ENCODE measurements around the gene METTL25.

DNA sequence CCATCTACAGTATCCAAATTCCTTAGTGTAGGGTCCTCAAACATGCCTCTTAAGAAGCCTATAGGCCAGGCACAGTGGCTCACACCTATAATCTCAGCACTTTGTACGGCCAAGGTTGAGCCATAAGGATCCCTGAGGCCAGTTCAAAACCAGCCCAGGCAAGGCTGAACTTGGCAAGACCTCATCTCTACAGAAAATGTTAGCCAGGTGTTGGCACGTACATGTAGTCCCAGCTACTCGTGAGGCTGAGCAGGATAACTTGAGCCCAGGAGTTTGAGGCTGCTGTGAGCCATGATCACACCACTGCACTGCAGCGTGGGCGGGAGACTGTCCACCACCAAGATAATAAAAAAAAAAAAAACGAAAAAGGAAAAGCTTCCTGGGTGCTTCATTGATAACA, 6.9 kb upstream of the METTL25 start:
- TF ChIP-seq CTCF (IDR thresholded peaks at IDR 0.05; ENCODE audit: poor library complexity, severe bottlenecking): no peak
- no peak for TF ChIP-seq RAD21 (conservative IDR thresholded peaks at IDR 0.05)
- TF ChIP-seq, protein P1, sequence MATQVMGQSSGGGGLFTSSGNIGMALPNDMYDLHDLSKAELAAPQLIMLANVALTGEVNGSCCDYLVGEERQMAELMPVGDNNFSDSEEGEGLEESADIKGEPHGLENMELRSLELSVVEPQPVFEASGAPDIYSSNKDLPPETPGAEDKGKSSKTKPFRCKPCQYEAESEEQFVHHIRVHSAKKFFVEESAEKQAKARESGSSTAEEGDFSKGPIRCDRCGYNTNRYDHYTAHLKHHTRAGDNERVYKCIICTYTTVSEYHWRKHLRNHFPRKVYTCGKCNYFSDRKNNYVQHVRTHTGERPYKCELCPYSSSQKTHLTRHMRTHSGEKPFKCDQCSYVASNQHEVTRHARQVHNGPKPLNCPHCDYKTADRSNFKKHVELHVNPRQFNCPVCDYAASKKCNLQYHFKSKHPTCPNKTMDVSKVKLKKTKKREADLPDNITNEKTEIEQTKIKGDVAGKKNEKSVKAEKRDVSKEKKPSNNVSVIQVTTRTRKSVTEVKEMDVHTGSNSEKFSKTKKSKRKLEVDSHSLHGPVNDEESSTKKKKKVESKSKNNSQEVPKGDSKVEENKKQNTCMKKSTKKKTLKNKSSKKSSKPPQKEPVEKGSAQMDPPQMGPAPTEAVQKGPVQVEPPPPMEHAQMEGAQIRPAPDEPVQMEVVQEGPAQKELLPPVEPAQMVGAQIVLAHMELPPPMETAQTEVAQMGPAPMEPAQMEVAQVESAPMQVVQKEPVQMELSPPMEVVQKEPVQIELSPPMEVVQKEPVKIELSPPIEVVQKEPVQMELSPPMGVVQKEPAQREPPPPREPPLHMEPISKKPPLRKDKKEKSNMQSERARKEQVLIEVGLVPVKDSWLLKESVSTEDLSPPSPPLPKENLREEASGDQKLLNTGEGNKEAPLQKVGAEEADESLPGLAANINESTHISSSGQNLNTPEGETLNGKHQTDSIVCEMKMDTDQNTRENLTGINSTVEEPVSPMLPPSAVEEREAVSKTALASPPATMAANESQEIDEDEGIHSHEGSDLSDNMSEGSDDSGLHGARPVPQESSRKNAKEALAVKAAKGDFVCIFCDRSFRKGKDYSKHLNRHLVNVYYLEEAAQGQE (IDR thresholded peaks at IDR 0.05; ENCODE audit: borderline replicate concordance): no peak
- no peak for TF ChIP-seq EZH2 (IDR thresholded peaks at IDR 0.05; ENCODE audit: borderline replicate concordance, insufficient read depth, low read length, poor library complexity, severe bottlenecking)
- TF ChIP-seq EP300 (conservative IDR thresholded peaks at IDR 0.05; ENCODE audit: poor library complexity, severe bottlenecking): no peak
- TF ChIP-seq POLR2AphosphoS5 (IDR thresholded peaks at IDR 0.05): no peak
- no peak for TF ChIP-seq TAF1 (IDR thresholded peaks at IDR 0.05; ENCODE audit: low read depth)
- TF ChIP-seq MXI1 (conservative IDR thresholded peaks at IDR 0.05; ENCODE audit: poor library complexity, severe bottlenecking): no peak

Data from neural cell (in vitro differentiated cells).